Measurements from ENCODE around the gene TRMT61B.

Gene TRMT61B

GRCh38 chr2:28870146-28870891 lies at the start of gene TRMT61B:
Gene TRMT61B, minus strand, starts transcription at chr2:28870309. Its CDS starts 32 bp downstream, at chr2:28870277.
- DNase-seq: peak; percentile 92 to 95

GRCh38 chr2:28915939-28916338 lies 45.8 kb upstream of the TRMT61B start:
- peak in 1 of 2 experiments; percentile 15 for DNase-seq

GRCh38 chr2:28909655-28910353 lies 39.7 kb upstream of the TRMT61B start:
- no peak for DNase-seq

- DNase-seq: no peak
These were observed 38.1 kb upstream of the TRMT61B start for GRCh38 chr2:28908172-28908571.

GRCh38 chr2:28906821-28907220 lies 36.7 kb upstream of the TRMT61B start:
- no peak for DNase-seq

GRCh38 chr2:28906376-28906775 lies 36.3 kb upstream of the TRMT61B start:
- no peak for DNase-seq

GRCh38 chr2:28905533-28905932 lies 35.4 kb upstream of the TRMT61B start:
- DNase-seq: no peak

GRCh38 chr2:28904802-28905457 lies 34.8 kb upstream of the TRMT61B start:
- no peak for DNase-seq

- no peak for DNase-seq
These were observed 34.2 kb upstream of the TRMT61B start for GRCh38 chr2:28904295-28904694.

- no peak for DNase-seq
These were observed 32.5 kb upstream of the TRMT61B start for GRCh38 chr2:28902584-28902983.

- DNase-seq: no peak
These were observed 31.7 kb upstream of the TRMT61B start for GRCh38 chr2:28901841-28902240.

GRCh38 chr2:28901202-28901601 lies 31.1 kb upstream of the TRMT61B start:
- no peak for DNase-seq

- DNase-seq: no peak
These were observed 27.9 kb upstream of the TRMT61B start for GRCh38 chr2:28898048-28898447.

- DNase-seq: no peak
These were observed 26.8 kb upstream of the TRMT61B start for GRCh38 chr2:28896906-28897305.

- DNase-seq: peak; percentile 17 to 28
These were observed 25.2 kb upstream of the TRMT61B start for GRCh38 chr2:28895189-28895893.

- peak; percentile 95 to 97 for DNase-seq
These were observed 24.5 kb upstream of the TRMT61B start, which contains the start of gene WDR43 for GRCh38 chr2:28894470-28895188. Gene WDR43, plus strand, starts transcription at chr2:28894667. Its CDS starts 32 bp downstream, at chr2:28894699.

- DNase-seq: no peak
These were observed 23.4 kb upstream of the TRMT61B start for GRCh38 chr2:28893488-28893887.

GRCh38 chr2:28880193-28880592 lies 10.1 kb upstream of the TRMT61B start:
- DNase-seq: no peak

GRCh38 chr2:28871620-28872019 lies 1.5 kb upstream of the TRMT61B start:
- no peak for DNase-seq

GRCh38 chr2:28869494-28870145 lies 489 bp downstream of the TRMT61B start:
- peak in 1 of 2 experiments; percentile 13 for DNase-seq

GRCh38 chr2:28868611-28869010 lies 1.5 kb downstream of the TRMT61B start:
- no peak for DNase-seq

- DNase-seq: no peak
These were observed 14.1 kb downstream of the TRMT61B start for GRCh38 chr2:28855977-28856376.
